ENCODE measurements around the gene MCAT.

GRCh38 chr22:43177479-43177878 is 34.3 kb upstream of the MCAT start:
- TF ChIP-seq CTCF (IDR thresholded peaks at IDR 0.05), result no peak
- TF ChIP-seq EZH2 (IDR thresholded peaks at IDR 0.05), result no peak
- TF ChIP-seq EZH2phosphoT487 (IDR thresholded peaks at IDR 0.05), result no peak
